HFFc6 (cell line): ENCODE results near the gene PCBD2. TPM values are rescaled to one million over a fixed set of nuclear protein-coding genes. Genes with fewer than 3 reads are reported as not detected.
"Not testable (repeated sequence)": the region's sequence is repeated elsewhere in the genome, so short reads cannot be mapped to it uniquely, and the experiment has no call there.

ENCODE experiments used
- DNase-seq: peaks from one replicate; pipeline ENCODE4 v3.0.0-alpha.2; 2018
- H3K27ac Mint-ChIP-seq: 2 replicates; pipeline ENCODE4 v1.8.0; 2020; ENCODE audit warnings: mild to moderate bottlenecking, mixed read lengths
- H3K27me3 Mint-ChIP-seq: 2 replicates; pipeline ENCODE4 v1.8.0; 2021; ENCODE audit warnings: mild to moderate bottlenecking, moderate library complexity, mixed read lengths; ENCODE audit not compliant: insufficient read depth
- H3K36me3 Mint-ChIP-seq: 2 replicates; pipeline ENCODE4 v1.8.0; 2021; ENCODE audit warnings: low read depth, mixed read lengths
- H3K4me1 Mint-ChIP-seq: 2 replicates; pipeline ENCODE4 v1.8.0; 2020; ENCODE audit warnings: low read depth, mixed read lengths
- H3K4me3 Mint-ChIP-seq: 2 replicates; pipeline ENCODE4 v1.8.0; 2020; ENCODE audit warnings: mild to moderate bottlenecking, moderate library complexity, mixed read lengths
- H3K9me3 Mint-ChIP-seq: 2 replicates; pipeline ENCODE4 v1.8.0; 2020; ENCODE audit warnings: mild to moderate bottlenecking, mixed read lengths
- CTCF ChIP-seq: fragments of 200-600 bp; sonication (generic); IDR thresholded peaks from 2 replicates; pipeline ENCODE4 v1.5.0; 2021; ENCODE audit warnings: antibody characterized with exemption, mild to moderate bottlenecking
- total RNA-seq, 6 experiments: library from RNA; stranded (reverse); fragmentation: NEBNext Ultra II Directional; extraction: Animal tissue kit (Norgen Biotek cat#: 25700); gene quantifications; 2 replicates in 1 of 6; 3 replicates in 5 of 6; pipeline ENCODE4 v1.2.3, GENCODE V29; 2021

PCBD2 gene
- total RNA-seq, 6 experiments from 2014 or later: 8.6 to 11.4 (median 10.0) TPM

- no peak overlapping the region for H3K27ac Mint-ChIP-seq
- no peak for TF ChIP-seq CTCF
- H3K4me1 Mint-ChIP-seq: no peaks in the 10 kb centered on the region
- H3K9me3 Mint-ChIP-seq: peaks cover 3% of the 10 kb centered on the region; the same call in 1 of the 2 replicates
- H3K27me3 Mint-ChIP-seq: peaks cover 10% of the 10 kb centered on the region
- no peak overlapping the region for H3K4me3 Mint-ChIP-seq
- H3K36me3 Mint-ChIP-seq: 0 out of 2 replicates have a peak, but pooled peaks cover 8% of the 10 kb centered on the region
- no peak for DNase-seq
Observed at GRCh38 chr5:134992148-134992547, 87.2 kb downstream of the PCBD2 start.

- Mint-ChIP-seq H3K36me3 (0 out of 2 replicates have a peak, but pooled peaks cover 8% of the 10 kb centered on the region), H3K27me3 (peaks cover 10% of the 10 kb centered on the region)
- TF ChIP-seq CTCF: no peak
Observed at GRCh38 chr5:134993161-134993560, 88.2 kb downstream of the PCBD2 start.

DNA sequence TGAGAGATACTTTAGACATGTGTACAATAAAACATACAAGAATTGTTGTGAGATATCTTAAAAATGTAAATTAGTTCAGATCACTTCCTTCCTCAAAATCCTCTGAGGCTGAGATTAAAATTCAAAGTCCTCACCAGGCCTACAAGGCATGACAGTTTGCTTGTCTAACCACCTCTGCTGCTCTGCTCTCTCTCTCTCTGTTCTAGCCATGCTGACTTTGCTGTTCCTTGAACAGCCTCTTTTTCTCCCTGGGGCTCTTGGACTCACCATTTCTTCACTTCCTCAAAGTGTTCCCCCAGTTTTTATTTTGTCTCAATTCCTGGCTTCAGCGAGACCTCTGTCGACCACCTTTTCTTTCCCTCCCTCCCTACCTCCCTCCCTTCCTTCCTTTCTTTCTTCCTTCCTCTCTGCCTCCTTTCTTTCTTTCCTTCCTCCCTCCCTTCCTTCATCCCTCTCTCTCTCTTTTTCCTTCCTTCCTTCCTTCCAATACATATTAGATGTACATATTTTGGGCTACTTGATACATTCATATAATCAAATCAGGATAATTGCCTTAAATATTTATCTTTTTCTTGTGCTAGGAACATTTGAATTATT, 89.7 kb downstream of the PCBD2 start:
- DNase-seq: no peak
- peaks cover 3% of the 10 kb centered on the region; the same call in 1 of the 2 replicates for H3K9me3 Mint-ChIP-seq
- H3K27me3 Mint-ChIP-seq: peaks cover 10% of the 10 kb centered on the region
- no peak overlapping the region for H3K27ac Mint-ChIP-seq
- 0 out of 2 replicates have a peak, but pooled peaks cover 8% of the 10 kb centered on the region for H3K36me3 Mint-ChIP-seq
- no peaks in the 10 kb centered on the region for H3K4me1 Mint-ChIP-seq
- TF ChIP-seq CTCF: no peak
- no peak overlapping the region for H3K4me3 Mint-ChIP-seq

More at GRCh38 chr5:134993161-134993560, 88.2 kb downstream of the PCBD2 start:
- Mint-ChIP-seq H3K4me3 (no peak overlapping the region), H3K9me3 (peaks cover 3% of the 10 kb centered on the region; the same call in 1 of the 2 replicates), H3K27ac (no peak overlapping the region), H3K4me1 (no peaks in the 10 kb centered on the region)
- no peak for DNase-seq

GRCh38 chr5:134995850-134996402, 91.0 kb downstream of the PCBD2 start:
- Mint-ChIP-seq H3K27ac (no peak overlapping the region), H3K36me3 (0 out of 2 replicates have a peak, but pooled peaks cover 7% of the 10 kb centered on the region), H3K27me3 (peaks cover 8% of the 10 kb centered on the region), H3K9me3 (peaks cover 2% of the 10 kb centered on the region; the same call in 1 of the 2 replicates), H3K4me3 (no peak overlapping the region), H3K4me1 (no peaks in the 10 kb centered on the region)
- no peak for TF ChIP-seq CTCF
- no peak for DNase-seq

- Mint-ChIP-seq H3K4me1 (no peaks in the 10 kb centered on the region), H3K27ac (no peak overlapping the region), H3K36me3 (no peaks in the 10 kb centered on the region), H3K27me3 (peaks cover 4% of the 10 kb centered on the region), H3K9me3 (no peaks in the 10 kb centered on the region), H3K4me3 (no peak overlapping the region)
- DNase-seq: no peak
- no peak for TF ChIP-seq CTCF
Observed at GRCh38 chr5:134997015-134997414, 92.1 kb downstream of the PCBD2 start.

GRCh38 chr5:134998068-134998467, 93.1 kb downstream of the PCBD2 start:
- DNase-seq, H3K27ac Mint-ChIP-seq, H3K9me3 Mint-ChIP-seq, H3K36me3 Mint-ChIP-seq, H3K27me3 Mint-ChIP-seq, H3K4me1 Mint-ChIP-seq, H3K4me3 Mint-ChIP-seq: not testable (repeated sequence)
